ENCODE results near the gene SLC6A13.

DNA sequence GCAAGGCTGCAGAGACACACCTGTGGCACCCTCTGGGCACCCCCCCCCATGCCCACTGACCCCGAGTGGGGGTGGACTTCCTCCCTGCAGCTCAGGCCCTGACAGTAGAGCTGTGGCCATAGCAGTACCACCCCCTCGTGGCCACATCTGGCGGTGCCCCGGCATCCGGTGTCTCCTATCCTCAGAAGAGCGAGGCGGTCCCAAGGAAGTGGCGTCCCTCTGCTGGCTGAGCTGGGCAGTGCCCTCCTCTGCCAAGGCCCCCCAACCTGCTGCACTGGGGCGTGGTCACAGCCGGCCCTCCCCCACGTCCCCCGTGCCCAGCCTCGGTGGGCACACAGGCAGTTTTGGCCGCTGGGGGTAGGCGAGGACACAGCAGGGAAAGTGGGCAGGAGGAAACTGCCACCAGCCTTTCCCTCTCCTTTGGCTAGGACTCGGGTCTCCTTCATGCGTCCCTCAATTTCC, 42.7 kb downstream of the SLC6A13 start:
- TF ChIP-seq, protein P1, sequence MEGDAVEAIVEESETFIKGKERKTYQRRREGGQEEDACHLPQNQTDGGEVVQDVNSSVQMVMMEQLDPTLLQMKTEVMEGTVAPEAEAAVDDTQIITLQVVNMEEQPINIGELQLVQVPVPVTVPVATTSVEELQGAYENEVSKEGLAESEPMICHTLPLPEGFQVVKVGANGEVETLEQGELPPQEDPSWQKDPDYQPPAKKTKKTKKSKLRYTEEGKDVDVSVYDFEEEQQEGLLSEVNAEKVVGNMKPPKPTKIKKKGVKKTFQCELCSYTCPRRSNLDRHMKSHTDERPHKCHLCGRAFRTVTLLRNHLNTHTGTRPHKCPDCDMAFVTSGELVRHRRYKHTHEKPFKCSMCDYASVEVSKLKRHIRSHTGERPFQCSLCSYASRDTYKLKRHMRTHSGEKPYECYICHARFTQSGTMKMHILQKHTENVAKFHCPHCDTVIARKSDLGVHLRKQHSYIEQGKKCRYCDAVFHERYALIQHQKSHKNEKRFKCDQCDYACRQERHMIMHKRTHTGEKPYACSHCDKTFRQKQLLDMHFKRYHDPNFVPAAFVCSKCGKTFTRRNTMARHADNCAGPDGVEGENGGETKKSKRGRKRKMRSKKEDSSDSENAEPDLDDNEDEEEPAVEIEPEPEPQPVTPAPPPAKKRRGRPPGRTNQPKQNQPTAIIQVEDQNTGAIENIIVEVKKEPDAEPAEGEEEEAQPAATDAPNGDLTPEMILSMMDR (IDR thresholded peaks at IDR 0.05): peak in 2 of 4 experiments; percentile 23 to 68
- TF ChIP-seq POLR2A (IDR thresholded peaks at IDR 0.05) (no peak), POLR2AphosphoS5 (IDR thresholded peaks at IDR 0.05) (no peak)
